K562 (cell line): ENCODE measurements around the gene RPUSD2. TPM values are rescaled to one million over a fixed set of nuclear protein-coding genes. Genes with fewer than 3 reads are reported as not detected.

Source experiments
- AFF4 ChIP-seq: sonication (generic); formaldehyde crosslinking; IDR thresholded peaks from 2 replicates; pipeline ENCODE4 v1.8.0; 2023; ENCODE audit warnings: mild to moderate bottlenecking, missing genetic modification reagents
- ARHGAP35 ChIP-seq: fragments of 450-650 bp; IDR thresholded peaks from 2 replicates; pipeline ENCODE4 v1.6.1; 2018; ENCODE audit not compliant: partially characterized antibody
- CC2D1A ChIP-seq: fragments of 450-650 bp; IDR thresholded peaks from 2 replicates; pipeline ENCODE4 v1.6.1; 2017; ENCODE audit warnings: mild to moderate bottlenecking
- CHD1 ChIP-seq: fragments of 200-600 bp; sonication (generic); IDR thresholded peaks from one replicate; pipeline ENCODE4 v1.6.1; 2012; ENCODE audit warnings: mild to moderate bottlenecking, moderate library complexity, low read length, inconsistent platforms
- E2F5 ChIP-seq: sonication (generic); formaldehyde crosslinking; IDR thresholded peaks from 2 replicates; pipeline ENCODE4 v1.8.0; 2022; ENCODE audit warnings: mild to moderate bottlenecking, missing genetic modification reagents
- ELF1 ChIP-seq: fragments of 200-800 bp; sonication (Bioruptor generic); IDR thresholded peaks from 2 replicates; pipeline ENCODE4 v1.6.1; 2016; ENCODE audit warnings: missing genetic modification characterization, missing compliant biosample characterization
- ETS1 ChIP-seq: conservative IDR thresholded peaks from 2 replicates; pipeline ENCODE4 v1.6.1; 2011; ENCODE audit warnings: low read depth, mild to moderate bottlenecking, low read length; ENCODE audit not compliant: control insufficient read depth
- GABPA ChIP-seq: fragments of 200-800 bp; sonication (Bioruptor generic); conservative IDR thresholded peaks from 2 replicates; pipeline ENCODE4 v1.6.1; 2016; ENCODE audit warnings: low read depth, missing genetic modification characterization, missing compliant biosample characterization
- HEY1 ChIP-seq: fragments of 250-450 bp; sonication (Bioruptor Pico); IDR thresholded peaks from 2 replicates; pipeline ENCODE4 v1.5.0; 2020; ENCODE audit warnings: mild to moderate bottlenecking, moderate library complexity, borderline replicate concordance
- HNRNPK ChIP-seq: fragments of 200-400 bp; formaldehyde crosslinking; IDR thresholded peaks from one replicate; pipeline ENCODE4 v1.6.1; 2018; ENCODE audit warnings: mild to moderate bottlenecking, low read depth, low read length; ENCODE audit not compliant: poor library complexity, severe bottlenecking
- MTA1 ChIP-seq: fragments of 450-650 bp; IDR thresholded peaks from 2 replicates; pipeline ENCODE4 v1.6.1; 2017; ENCODE audit warnings: borderline replicate concordance
- MXI1 ChIP-seq: IDR thresholded peaks from 2 replicates; pipeline ENCODE4 v1.6.1; 2011; ENCODE audit warnings: low read depth, mild to moderate bottlenecking, improper control_type of control experiment, low read length
- RB1 ChIP-seq: fragments of 450-650 bp; IDR thresholded peaks from 2 replicates; pipeline ENCODE4 v1.6.1; 2017; ENCODE audit warnings: low read depth, mild to moderate bottlenecking
- RBM17 ChIP-seq: fragments of 200-400 bp; formaldehyde crosslinking; IDR thresholded peaks from 2 replicates; pipeline ENCODE4 v1.6.1; 2017; ENCODE audit warnings: low read depth, mild to moderate bottlenecking, low read length, borderline replicate concordance
- SETDB1 ChIP-seq: IDR thresholded peaks from one replicate; pipeline ENCODE4 v1.6.1; 2012; ENCODE audit warnings: low read length, control low read depth, inconsistent platforms
- SLC30A9 ChIP-seq: fragments of 250-450 bp; sonication (Bioruptor Pico); IDR thresholded peaks from 2 replicates; pipeline ENCODE4 v1.8.0; 2022; ENCODE audit warnings: mild to moderate bottlenecking, moderate library complexity
- SMARCE1 ChIP-seq: fragments of 450-650 bp; IDR thresholded peaks from 2 replicates; pipeline ENCODE4 v1.7.1; 2016; ENCODE audit warnings: mild to moderate bottlenecking
- TFAP4 ChIP-seq: sonication (generic); formaldehyde crosslinking; IDR thresholded peaks from 2 replicates; pipeline ENCODE4 v1.8.0; 2022; ENCODE audit warnings: missing genetic modification reagents, mild to moderate bottlenecking, moderate library complexity, borderline replicate concordance
- ZNF124 ChIP-seq: sonication (generic); formaldehyde crosslinking; IDR thresholded peaks from 2 replicates; pipeline ENCODE4 v1.8.1; 2022; ENCODE audit warnings: missing genetic modification reagents
- ZNF253 ChIP-seq: fragments of 250-450 bp; sonication (Bioruptor Pico); conservative IDR thresholded peaks from 2 replicates; pipeline ENCODE4 v1.6.1; 2021; ENCODE audit warnings: mild to moderate bottlenecking
- ZNF316 ChIP-seq: fragments of 450-650 bp; IDR thresholded peaks from 2 replicates; pipeline ENCODE4 v1.6.1; 2016
- ZNF395 ChIP-seq: fragments of 200-800 bp; sonication (Bioruptor generic); IDR thresholded peaks from 2 replicates; pipeline ENCODE4 v1.6.1; 2017; ENCODE audit warnings: missing genetic modification characterization, missing compliant biosample characterization
- polyA plus RNA-seq, 8 experiments: library from polyadenylated mRNA; depleted of rRNA in 4 of 8; stranded (reverse) in 5 of 8; unstranded in 3 of 8; fragments of >200 nt; fragmentation: Nextera tagmentation in 2 of 8; fragmentation: Illumina TruSeq in 1 of 8; extraction: Ambion mirVana in 2 of 8; extraction: Trizol in 1 of 8; gene quantifications; 2 replicates each; pipeline versions ENCODE4 v1.2.1 to v1.2.3, GENCODE V29; 2011 to 2014; ENCODE audit warnings: inconsistent platforms in 1 of 8, missing spikeins in 1 of 8
- total RNA-seq, 7 experiments: library from RNA; depleted of rRNA in 6 of 7; stranded (reverse); fragments of >200 nt in 6 of 7; fragmentation: Illumina TruSeq in 2 of 7; extraction: Trizol in 2 of 7; gene quantifications; 2 replicates each; pipeline versions ENCODE4 v1.2.1 to v1.2.3, GENCODE V29; 2011 to 2021; ENCODE audit warnings: low replicate concordance in 1 of 7

RPUSD2 gene
- total and polyA plus RNA-seq, 9 of the 15 experiments (the other 6 are each of a cell fraction or from before 2014, with no cell fraction given): 3.7 to 30.2 (median 14.3) TPM

GRCh38 chr15:40594429-40594836, 25.3 kb downstream of the RPUSD2 start (continued):
- TF ChIP-seq GABPA (tag) (peak; percentile 60; the same call in 1 of the 2 replicates), MXI1 (no peak), AFF4 (CRISPR knock-in tag) (no peak), SMARCE1 (0 out of 2 replicates have a peak, but pooled peaks have one; percentile 41), ELF1 (peak; percentile 29; the same call in 1 of the 2 replicates), HEY1 (CRISPR knock-in tag) (no peak), CHD1 (peak; percentile 49), ZNF124 (no peak), ZNF253 (CRISPR knock-in tag) (no peak), HNRNPK (no peak), ETS1 (peak; percentile 39; the same call in 1 of the 2 replicates), ZNF316 (0 out of 2 replicates have a peak, but pooled peaks have one; percentile 2), CC2D1A (no peak), RB1 (peak; percentile 43; the same call in 1 of the 2 replicates), ZNF395 (CRISPR knock-in tag) (no peak), MTA1 (no peak; the same call in 1 of the 2 replicates), RBM17 (no peak), TFAP4 (CRISPR knock-in tag) (no peak), SETDB1 (no peak), SLC30A9 (CRISPR knock-in tag) (no peak), E2F5 (CRISPR knock-in tag) (no peak), ARHGAP35 (no peak)
